T-helper 2 cell (primary cell): Measurements from ENCODE around the gene KIRREL1.
"Not testable (repeated sequence)": the region's sequence is repeated elsewhere in the genome, so short reads cannot be mapped to it uniquely, and the experiment has no call there.

ENCODE experiments used
- DNase-seq, 5 experiments: peaks; one replicate each; pipeline versions ENCODE4 v3.0.0 to v3.0.0-alpha.2; 2012 to 2022

KIRREL1 gene

DNA sequence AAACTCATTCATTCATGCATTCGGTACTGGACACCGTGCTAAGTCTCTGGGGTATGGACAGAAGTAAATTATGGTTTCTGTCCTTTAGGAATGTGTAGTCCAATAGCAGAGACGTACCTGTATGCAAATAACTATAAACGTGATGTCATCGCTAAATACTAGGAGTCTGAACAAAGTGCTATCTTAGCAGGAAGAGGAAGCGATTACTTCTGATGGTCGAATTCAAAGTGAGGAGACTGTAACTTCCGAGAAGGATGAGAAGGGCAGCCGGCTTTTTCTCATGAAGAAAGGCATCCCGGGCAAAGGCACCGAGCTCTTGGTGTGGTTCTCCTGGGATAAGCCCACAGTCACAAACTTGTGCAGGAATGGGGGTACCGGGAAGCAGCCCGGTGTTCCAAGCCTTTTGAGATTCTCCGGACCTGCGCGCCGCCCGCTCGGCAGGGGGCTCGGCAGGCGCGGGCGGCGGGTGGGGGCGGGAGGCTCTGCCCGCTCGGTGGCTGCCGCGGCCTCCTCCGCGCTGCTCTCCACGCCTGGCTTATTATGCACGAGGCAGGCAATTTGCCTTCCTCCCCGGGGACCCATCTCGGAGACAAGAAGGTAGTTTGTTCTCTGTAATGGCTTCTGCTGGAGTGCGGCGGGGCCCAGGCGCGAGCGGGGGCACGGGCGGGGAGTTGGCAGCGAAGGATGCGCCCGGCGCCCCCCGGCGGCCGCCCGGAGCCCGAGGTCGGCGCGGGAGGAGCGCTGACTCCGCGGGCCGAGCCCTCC lies 119.7 kb downstream of the KIRREL1 start:
- DNase-seq, result peak in 1 of 5 experiments; percentile 34

DNA sequence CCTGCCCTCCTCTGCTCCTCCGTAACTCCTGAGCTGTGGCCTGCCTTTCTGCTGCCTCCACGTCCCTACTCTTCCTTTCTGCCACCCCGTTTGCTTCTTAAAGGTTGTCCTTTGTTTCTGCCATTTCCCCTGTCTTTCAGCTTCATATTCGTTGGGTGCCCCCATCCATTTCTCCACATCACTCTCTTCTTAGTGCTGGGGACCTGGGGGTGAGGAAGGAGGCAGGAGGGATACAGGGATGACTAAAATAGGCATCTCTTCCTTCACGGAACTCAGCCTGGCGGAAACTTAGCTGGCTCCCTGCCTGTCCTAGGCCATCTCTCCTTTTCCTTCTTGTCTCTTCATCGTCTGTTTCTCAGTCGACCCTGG lies 120.3 kb downstream of the KIRREL1 start:
- no peak for DNase-seq

DNA sequence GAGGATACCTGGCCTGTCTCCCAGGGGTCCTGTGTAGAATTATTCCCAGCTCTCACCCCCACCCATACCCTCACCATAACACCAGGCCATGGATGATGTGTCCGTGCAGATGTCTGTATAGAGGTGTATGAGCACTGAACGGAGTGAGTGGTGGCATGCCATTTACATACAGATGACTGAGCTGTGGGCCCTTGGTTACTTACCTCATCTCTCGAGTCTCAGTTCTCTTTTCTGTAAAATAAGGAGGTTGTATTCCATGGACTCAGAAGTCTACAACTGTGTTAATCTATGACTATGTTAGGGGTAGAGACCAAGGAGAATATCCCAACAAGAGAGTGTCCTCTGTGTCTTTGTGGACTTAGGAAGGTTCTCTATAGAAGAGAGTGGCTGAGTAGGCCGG lies 121.7 kb downstream of the KIRREL1 start:
- no peak for DNase-seq

DNA sequence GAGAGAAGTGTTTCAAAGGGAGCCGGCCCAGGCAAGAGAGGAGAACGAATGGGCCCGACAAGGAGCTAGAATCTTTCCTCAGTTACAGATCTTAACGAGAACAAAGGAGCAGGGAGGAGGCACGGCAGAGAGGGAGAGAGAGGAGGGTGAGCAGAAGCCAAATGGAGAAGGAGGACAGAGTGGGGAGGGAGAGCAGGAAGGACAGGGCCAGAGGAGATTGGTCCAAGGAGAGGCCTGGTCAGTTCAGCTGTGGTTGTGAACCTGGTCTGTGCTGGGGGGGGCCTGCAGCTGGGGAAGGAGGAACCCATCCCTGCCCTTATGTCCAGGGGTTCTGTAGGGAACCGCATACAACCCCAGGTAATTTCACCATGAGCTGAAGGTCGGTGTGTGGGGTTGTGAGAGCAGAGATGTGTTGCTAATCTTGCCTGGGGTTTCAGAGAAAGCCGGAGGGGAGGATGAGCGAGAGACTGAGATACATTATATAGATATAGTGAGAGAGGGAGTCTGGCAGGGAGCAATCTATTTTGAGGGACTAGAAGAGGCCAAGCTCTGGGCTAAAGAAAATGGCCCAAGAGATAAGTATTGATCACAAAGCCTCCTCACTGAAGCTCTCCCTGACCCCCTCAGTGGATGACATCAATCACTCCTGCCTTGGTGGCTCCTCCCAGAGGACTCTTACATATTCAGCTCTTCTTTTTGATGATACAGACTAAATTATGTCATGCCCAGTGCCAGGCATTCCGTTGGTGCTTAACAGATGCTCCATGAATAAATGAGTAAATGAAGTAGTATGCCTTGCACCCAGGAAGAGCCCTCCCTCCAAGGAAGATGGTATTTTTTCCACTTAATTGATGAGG lies 123.1 kb downstream of the KIRREL1 start:
- DNase-seq, result no peak

DNA sequence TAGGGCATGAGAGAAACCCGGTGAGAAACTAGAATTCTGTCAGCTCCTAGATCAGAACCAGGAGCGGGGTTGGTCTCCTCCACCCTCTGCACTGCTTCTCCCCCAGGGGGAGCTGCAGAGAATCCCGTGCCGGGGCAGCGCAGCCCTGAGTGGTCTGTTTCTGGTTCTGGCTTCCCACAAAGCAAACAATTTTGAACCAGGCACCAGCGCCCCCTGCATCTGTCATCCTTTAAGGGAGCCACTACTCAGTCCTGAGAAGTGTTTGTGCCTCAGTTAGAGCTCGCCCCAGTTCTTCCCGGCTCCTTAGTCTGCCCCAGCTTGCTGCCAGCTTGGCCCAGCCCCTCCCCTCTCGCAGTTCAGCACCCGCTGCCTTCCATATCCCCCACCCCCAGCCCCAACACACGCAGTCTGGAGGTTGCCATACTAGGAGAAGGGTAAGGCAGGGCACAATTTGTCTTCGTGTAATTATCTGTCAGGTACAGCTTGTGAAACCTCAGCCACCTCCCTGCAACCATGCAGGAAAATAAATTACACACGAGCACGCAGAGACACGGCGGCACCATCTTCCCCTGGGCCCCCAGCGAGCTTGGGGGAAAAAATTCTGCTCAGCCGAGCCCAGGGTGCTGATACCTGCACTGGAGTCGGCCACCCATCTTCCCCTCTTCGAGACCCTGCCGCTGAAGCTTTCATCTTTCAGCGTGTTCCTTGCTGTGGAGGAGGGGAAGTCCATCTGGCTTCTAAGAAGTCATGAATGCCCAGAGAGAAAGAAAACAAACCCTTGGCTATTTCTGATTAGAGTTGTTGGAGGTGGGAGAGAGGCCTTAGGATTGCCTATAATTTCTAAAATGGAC lies 124.6 kb downstream of the KIRREL1 start:
- peak in 2 of 5 experiments; percentile 11 to 23 for DNase-seq

DNA sequence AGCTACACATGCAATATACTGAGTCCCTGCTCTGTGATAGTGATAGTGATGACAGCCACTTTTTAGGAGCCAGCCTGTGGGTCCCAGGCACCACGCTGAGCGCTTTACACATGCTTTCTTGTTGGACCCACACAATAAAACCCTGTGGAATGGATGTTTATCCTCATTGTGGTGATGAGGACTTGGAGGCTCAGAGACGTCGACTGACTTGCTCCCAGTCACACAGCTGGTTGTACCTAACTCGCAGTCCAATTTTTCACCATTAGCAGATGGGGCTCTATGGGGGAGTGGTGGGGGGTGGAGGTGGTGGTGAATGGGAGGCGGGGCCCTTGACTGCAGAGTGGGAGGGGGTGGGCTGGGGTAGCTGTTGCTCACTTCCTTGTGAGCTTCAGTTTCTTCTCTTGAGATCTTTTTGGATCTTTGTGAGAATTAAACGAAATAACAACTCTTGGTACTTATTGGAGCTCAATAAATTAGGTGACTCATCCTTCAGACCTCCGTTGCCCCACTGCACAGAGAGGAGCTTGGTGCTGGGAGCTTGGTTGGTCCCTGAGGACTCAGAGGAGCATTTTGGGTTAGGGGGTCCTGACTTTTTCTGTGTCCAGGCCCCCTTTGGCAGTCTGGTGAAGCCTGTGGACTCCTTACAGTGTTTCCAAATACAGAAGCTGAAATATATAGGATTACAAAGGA lies 125.4 kb downstream of the KIRREL1 start:
- no peak for DNase-seq

DNA sequence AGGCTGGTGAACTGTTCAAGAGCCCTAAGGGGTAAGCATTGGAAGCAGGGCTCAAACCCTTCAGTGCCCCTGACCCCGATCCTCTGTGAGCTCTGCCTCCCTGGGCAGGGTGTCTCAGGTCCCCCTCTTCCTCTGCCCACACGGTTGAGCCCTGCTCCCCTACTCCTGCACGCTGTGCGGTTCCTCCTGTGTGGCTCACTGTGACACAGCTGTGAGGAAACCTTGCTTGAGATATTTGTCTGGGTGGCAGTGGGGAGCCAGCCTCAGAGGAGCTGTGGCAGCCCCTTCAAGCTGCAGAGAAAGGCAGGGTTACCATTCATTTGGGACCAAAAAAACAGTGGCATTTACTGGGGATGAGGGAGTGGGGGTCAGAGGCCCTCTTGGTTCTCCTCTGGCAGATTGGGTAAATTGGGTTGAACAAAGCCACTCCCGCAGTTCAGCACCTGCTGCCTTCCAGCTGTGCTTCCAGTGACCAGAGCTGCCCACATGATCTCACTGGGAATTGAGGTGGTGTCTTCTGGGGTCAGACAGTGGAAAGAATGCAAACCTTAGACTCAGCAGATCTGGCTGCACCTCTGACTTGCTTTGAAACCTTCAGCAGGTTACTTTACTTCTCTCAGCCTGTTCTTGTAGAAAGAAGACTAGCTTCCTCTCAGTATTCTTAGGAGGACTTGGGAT lies 126.7 kb downstream of the KIRREL1 start:
- DNase-seq, result no peak

DNA sequence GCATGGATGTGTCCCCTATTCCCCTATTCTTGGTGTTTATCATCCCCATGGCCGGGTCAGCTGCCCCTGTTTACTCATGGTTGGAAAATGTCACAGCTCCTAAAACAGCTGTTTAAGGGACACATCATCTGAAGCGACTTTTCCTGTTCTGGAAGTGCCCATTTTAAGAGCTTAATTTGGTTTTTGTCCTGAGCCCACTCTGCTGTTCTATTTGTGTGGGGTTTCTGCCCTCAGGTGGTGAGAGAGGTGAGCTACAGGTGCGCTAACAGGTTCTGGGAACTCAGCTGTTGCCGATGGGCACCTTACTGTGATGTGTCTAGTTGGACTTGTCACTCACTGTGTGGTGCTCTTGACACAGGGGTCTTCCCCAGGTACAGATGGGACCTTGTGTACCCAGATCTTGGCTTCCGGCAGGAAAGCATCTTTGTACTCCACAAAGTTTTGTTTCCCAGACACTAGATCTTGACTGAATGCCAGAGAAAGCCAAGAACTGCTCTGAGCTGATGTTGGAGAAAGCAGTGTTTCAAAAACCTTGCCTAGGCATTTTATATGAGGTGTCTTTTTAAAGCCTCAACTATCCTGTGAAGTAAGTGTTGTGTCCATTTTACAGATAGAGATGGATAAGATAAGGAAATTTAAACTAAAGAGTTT lies 128.3 kb downstream of the KIRREL1 start:
- DNase-seq, result peak in 1 of 5 experiments; percentile 13

DNA sequence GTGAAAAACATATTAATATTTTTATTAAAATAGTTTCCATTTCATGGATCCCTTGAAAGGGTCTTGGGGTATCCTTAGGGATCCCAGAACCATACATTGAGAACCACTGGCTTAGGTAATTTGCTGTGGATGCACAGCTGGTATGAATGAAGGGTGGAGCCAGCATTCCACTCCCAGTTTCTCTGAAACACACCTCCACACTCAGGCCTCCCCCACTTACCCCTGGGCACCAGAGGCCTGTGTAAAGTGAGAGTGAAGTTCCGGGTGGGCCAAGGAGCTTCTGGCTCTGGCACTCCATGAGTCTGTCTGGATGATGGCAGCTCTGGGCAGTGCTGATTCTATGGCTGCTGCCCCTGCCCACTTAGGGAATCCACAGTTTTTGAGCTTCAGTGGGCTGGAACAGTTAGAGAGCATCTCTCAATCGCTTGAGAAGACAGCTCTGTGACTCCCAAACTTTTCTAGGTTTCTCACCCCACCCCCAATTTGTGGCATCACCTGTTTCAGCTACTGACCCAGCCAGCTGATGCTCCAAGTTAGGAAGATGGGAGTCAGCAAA lies 129.5 kb downstream of the KIRREL1 start:
- DNase-seq, result no peak

DNA sequence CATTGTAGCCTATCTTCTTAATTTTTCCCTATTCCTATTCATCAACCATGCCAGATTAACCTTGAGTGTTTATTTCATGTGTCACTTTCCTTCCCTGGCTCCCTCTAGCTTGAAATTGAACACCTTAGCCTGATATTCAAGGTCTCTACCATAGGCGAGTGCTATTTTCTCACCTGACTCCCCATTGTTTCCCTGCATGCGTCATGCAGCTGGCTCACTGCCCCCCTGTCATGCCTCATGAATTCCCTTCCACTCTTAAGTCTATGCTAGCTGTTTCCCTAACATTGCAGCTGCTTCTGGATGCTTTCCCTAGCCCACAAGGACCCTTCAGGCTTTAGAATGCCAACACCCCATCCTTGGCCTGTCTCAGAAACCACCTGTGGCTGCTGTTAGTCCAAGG lies 130.6 kb downstream of the KIRREL1 start:
- DNase-seq, result no peak

DNA sequence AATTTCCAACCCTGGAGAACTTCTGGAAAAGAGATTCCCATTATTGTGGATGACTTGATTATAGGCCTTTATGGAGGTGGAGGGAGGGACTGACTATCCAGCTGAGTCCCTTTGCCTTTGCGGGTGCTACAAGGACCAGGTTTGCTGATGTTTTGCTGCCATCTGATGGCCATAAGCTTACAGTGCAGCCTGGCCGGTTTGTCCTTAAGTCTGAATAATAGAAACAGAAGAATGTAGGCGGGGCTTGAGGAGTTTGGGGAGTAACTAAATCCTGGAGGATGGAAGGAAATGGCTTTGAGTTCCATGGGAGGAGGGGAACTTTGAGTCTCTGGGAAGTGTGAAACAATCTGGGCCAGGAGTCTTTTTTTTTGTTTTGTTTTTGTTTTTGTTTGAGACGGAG lies 131.6 kb downstream of the KIRREL1 start:
- DNase-seq, result peak; percentile 15 to 76 (median 49)

DNA sequence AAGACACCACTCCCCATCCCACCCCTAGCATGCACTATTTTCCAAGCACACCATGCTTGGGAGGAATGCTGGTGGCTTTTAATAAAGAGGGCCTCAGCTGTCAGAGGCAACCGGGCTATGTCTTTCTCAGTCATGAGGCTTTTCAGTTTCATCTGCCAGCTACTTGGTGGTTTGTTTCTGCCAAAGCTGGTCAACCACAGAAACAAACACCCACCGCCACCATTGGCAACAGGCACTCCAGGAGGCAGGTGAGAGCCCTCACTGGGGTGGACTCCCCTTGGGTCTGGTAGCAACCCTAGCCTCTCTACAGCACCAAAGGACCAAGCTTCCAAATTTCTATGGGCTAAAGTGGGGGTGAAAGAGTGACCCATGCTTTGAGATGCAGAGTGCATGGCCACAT lies 133.0 kb downstream of the KIRREL1 start:
- DNase-seq, result peak in 1 of 5 experiments; percentile 62

DNA sequence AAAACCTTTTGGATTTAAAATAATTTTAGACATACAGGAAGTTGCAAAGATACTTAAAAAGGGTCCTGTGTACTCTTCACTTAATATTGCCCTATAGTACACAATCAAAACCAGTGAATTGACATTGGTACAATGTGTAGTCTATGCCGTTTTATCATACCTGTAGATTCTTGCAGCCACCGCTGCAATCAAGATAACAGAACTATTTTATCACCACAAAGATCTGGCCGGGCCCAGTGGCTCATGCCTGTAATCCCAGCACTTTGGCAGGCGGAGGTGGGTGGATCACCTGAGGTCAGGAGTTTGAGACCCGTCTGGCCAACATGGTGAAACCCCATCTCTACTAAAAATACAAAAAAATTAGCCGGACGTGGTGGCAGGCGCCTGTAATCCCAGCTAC lies 135.1 kb downstream of the KIRREL1 start:
- DNase-seq, result not testable (repeated sequence)

DNA sequence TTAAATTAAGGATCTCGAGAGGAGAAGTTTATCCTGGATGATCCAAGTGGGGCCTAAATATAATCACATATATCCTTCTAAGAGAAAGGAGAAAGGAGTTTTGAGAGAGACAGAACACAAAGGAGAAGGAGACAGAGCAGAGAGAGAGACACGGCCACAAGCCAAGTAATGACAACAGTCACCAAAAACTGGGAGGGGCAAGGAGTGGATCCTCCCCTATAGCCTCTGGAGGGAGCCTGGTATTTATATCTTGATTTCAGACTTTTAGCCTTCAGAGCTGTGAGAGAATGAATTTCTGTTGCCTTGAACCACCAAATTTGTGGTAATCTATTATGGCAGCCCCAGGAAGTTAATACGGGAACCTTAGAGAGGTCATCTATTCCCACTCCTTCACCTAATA lies 137.8 kb downstream of the KIRREL1 start:
- no peak for DNase-seq

DNA sequence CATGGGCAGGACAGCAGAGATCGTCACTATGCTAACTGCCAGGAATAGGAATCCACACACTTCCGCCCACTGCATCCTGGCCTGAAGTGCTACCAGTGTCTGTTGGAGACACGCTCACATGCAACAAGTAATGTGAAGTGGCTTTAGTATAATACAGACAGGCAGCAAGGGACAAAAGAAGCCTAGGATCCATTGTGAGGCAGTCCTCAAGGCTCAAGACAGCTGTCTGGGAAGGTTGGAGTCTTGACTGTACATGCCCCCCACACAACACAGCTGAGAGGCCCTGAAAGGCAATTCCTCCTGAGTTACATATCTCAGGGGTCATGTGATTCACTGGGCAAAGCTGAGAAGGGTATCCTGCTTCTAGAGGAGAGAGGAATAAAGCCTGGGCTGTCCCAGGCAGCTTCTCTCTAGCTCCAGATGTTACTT lies 147.3 kb downstream of the KIRREL1 start:
- no peak for DNase-seq

DNA sequence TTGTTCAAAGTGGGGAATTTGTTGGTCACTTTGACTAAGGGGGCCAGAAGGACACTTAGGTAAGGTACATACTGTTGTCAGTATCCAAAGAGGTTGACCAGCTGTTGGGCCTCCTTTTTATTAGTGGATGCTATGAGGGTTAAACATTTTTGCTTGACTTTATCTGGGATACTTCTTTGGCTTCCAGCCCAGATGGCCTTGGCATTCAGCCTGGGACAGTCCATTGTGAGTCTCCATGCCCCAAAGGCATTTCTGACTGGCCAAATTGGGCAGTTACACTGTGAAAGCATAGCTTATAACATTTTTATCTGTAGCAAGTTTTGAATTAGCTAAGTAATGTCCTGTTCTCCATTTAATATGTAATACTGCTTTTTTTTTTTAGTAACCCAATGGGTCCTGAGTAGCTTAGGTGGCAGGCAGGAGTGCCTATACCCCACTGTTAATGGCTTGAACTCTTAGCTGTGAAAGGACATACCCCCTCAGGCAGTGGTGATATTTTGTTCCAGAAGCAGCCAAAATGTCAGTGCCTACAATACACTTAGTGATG lies 151.8 kb downstream of the KIRREL1 start:
- DNase-seq, result no peak

DNA sequence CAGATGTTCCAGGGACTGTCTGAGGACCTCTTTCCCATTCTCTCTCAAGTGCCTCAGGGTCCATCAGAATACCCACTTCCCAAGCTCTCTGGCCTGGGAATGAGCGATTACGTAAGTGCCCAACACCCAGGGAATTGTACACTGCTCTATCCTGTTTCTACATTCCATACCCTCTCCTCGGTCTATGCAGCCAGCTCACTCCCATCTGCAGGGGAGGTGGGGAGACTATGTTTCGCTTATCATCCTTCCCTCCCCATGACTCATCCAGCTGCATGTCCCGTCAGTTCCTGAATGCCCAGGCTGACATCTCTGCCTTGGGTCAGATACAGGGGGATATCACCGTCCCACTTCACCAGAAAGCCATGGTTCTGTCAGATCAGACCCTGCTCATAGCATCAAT lies 152.7 kb downstream of the KIRREL1 start:
- no peak for DNase-seq

DNA sequence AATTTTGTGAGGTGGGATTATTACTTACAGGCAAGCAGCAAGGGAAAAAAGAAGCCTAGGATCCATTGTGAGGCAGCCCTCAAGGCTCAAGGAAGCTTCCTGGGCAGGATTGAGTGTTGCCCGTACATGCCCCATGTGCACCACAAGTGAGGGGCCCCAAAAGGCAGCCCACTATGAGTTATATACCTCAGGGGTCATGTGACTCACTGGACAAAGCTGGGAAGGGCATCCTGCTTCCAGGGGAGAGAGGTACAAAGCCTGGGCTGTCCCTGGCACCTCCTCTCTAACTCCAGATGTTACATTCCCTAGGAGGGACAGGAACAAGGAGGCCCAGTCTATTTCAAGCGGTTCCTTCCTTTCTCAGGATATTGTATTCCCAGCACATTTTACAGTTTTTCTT lies 153.3 kb downstream of the KIRREL1 start:
- no peak for DNase-seq

DNA sequence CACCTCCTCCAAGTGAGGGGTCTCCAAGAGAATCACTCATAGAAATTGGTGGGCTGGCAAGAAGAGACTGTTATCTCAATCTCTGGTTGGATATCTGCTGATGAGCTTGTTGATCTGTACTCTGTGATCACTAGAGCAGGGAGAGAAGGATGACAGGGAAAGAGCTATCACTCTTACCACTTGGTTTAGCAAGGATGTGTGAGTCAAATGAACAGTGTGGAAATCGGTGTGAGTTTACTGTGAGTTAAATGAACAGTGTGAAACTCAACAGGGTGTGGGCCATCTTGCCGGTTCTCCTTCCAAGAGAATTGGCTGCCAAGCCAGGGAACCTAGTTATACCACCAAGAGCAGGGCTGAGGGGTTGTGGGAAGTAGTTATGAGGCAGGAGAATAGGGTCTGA lies 154.0 kb downstream of the KIRREL1 start:
- no peak for DNase-seq

DNA sequence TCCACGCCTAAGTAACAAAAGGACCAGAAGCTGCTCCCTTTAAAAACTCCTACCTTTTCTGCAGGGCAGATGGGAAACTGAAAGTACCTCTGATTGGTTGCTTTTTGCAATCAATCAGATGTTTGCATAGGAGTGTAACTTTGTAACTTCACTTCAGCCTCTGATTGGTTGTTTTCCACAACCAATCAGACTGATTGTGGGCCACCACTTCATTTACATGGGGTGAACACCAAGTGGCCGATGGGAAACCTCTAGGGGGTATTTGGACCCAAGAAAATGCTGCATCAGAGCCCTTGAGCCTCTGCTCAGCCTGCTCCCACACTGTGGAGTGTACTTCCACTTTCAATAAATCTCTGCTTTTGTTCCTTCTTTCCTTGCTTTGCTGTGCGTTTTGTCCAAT lies 154.4 kb downstream of the KIRREL1 start:
- no peak for DNase-seq

DNA sequence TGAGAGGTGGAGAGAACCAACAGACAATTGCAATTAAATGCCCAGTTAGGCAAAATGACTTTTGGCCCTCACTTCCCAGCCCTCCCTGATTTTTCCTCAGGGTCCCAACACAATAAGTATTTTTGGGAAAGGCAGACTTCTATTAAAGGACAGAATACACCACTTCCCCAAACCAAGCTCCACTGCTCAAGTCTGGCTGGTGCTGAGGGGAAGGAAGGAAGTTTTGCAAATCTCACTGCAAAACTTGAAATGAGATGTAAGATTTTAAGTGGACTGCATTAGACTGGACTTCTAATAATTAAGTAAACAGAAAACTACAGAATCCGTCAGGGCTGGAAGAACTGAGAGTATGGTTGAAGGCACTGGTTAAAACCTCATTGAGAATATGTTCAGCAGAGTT lies 155.0 kb downstream of the KIRREL1 start:
- DNase-seq, result no peak
